Measurements from ENCODE around the gene SPTB. TPM values are rescaled to one million over a fixed set of nuclear protein-coding genes. Genes with fewer than 3 reads are reported as not detected.

Gene SPTB
- total RNA-seq, 2 experiments from 2014 or later, result 0.03 to 0.08 TPM

GRCh38 chr14:64778104-64778754 lies 101.5 kb downstream of the SPTB start:
- Histone ChIP-seq H3K4me1 (ENCODE audit: insufficient read depth, low read length) (no peaks in the 10 kb centered on the region), H3K36me3 (ENCODE audit: insufficient read depth, low read length) (no peaks in the 10 kb centered on the region), H3K27ac (ENCODE audit: low read depth in 1 of 2, low read length in 2 of 2) (no peak overlapping the region), H3K27me3 (ENCODE audit: control insufficient read depth in 1 of 2, insufficient read depth in 2 of 2, low read length in 2 of 2) (no peaks in the 10 kb centered on the region), H3K4me3 (ENCODE audit: low read length) (no peak overlapping the region), H3K9me3 (ENCODE audit: control insufficient read depth in 1 of 2, insufficient read depth in 1 of 2, low read length in 2 of 2) (peaks cover 0 to 6% of the 10 kb centered on the region in 2 experiments)
- no peaks in the 10 kb centered on the region for H3K9me3 Mint-ChIP-seq
- ATAC-seq (ENCODE audit: poor library complexity), result no peak
- H3K4me1 Mint-ChIP-seq (ENCODE audit: low read depth), result no peaks in the 10 kb centered on the region
- H3K27me3 Mint-ChIP-seq, result no peaks in the 10 kb centered on the region
- no peak for DNase-seq
- POLR2A ChIA-PET, result no interaction called here
- CTCF ChIA-PET, result no interaction called here
- no peaks in the 10 kb centered on the region for H3K36me3 Mint-ChIP-seq (ENCODE audit: low read depth)
- no peak for TF ChIP-seq CTCF (IDR thresholded peaks at IDR 0.05)
- no peak overlapping the region for H3K4me3 Mint-ChIP-seq
- intact Hi-C loops (cut with DNase I, micrococcal nuclease), result no loop called here
- no peak overlapping the region for H3K27ac Mint-ChIP-seq

- DNase-seq, result no peak
- Mint-ChIP-seq H3K9me3 (no peaks in the 10 kb centered on the region), H3K27ac (no peak overlapping the region), H3K27me3 (no peaks in the 10 kb centered on the region), H3K4me3 (no peak overlapping the region), H3K4me1 (ENCODE audit: low read depth) (no peaks in the 10 kb centered on the region), H3K36me3 (ENCODE audit: low read depth) (no peaks in the 10 kb centered on the region)
- ChIA-PET CTCF (no interaction called here), POLR2A (no interaction called here)
- Histone ChIP-seq H3K27ac (ENCODE audit: low read depth in 1 of 2, low read length in 2 of 2) (no peak overlapping the region), H3K4me1 (ENCODE audit: insufficient read depth, low read length) (peaks cover 1% of the 10 kb centered on the region), H3K27me3 (ENCODE audit: control insufficient read depth in 1 of 2, insufficient read depth in 2 of 2, low read length in 2 of 2) (no peaks in the 10 kb centered on the region), H3K36me3 (ENCODE audit: insufficient read depth, low read length) (no peaks in the 10 kb centered on the region), H3K9me3 (ENCODE audit: control insufficient read depth in 1 of 2, insufficient read depth in 1 of 2, low read length in 2 of 2) (peaks cover 0 to 8% of the 10 kb centered on the region in 2 experiments), H3K4me3 (ENCODE audit: low read length) (no peak overlapping the region)
- no peak for ATAC-seq (ENCODE audit: poor library complexity)
- no peak for TF ChIP-seq CTCF (IDR thresholded peaks at IDR 0.05)
- intact Hi-C loops (cut with DNase I, micrococcal nuclease), result no loop called here
Measured at GRCh38 chr14:64777461-64777860, 102.2 kb downstream of the SPTB start.

GRCh38 chr14:64775081-64775777 lies 104.5 kb downstream of the SPTB start:
- Mint-ChIP-seq H3K9me3 (no peaks in the 10 kb centered on the region), H3K27me3 (no peaks in the 10 kb centered on the region), H3K36me3 (ENCODE audit: low read depth) (no peaks in the 10 kb centered on the region), H3K27ac (no peak overlapping the region), H3K4me1 (ENCODE audit: low read depth) (peaks cover 19% of the 10 kb centered on the region), H3K4me3 (no peak overlapping the region)
- H3K36me3 ChIP-seq (ENCODE audit: insufficient read depth, low read length), result no peaks in the 10 kb centered on the region
- DNase-seq, result no peak
- peaks cover 22% of the 10 kb centered on the region for H3K4me1 ChIP-seq (ENCODE audit: insufficient read depth, low read length)
- peaks cover 0 to 10% of the 10 kb centered on the region in 2 experiments for H3K9me3 ChIP-seq (ENCODE audit: control insufficient read depth in 1 of 2, insufficient read depth in 1 of 2, low read length in 2 of 2)
- ChIA-PET CTCF (no interaction called here), POLR2A (no interaction called here)
- no peaks in the 10 kb centered on the region for H3K27me3 ChIP-seq (ENCODE audit: control insufficient read depth in 1 of 2, insufficient read depth in 2 of 2, low read length in 2 of 2)
- ATAC-seq (ENCODE audit: poor library complexity), result no peak
- no peak overlapping the region for H3K27ac ChIP-seq (ENCODE audit: low read depth in 1 of 2, low read length in 2 of 2)
- intact Hi-C loops (cut with DNase I, micrococcal nuclease), result no loop called here
- TF ChIP-seq CTCF (IDR thresholded peaks at IDR 0.05), result no peak
- no peak overlapping the region for H3K4me3 ChIP-seq (ENCODE audit: low read length)

Data from CD4-positive, alpha-beta T cell (primary cell).